GM12878 (cell line): ENCODE measurements around the gene OTOS. TPM values are rescaled to one million over a fixed set of nuclear protein-coding genes. Genes with fewer than 3 reads are reported as not detected.

Experiments
- ATAC-seq: fragments of 200-7000 bp; cut with Tn5 transposase; 3 replicates; pipeline ENCODE4 v1.9.1; 2020; ENCODE audit warnings: mild to moderate bottlenecking, moderate library complexity
- BruUV-seq: library from RNA; stranded (reverse); fragments of 400-500 nt; replicated peaks from 2 replicates; lab custom pipeline; 2021; lab: Mats Ljungman, UMichigan
- CTCF ChIA-PET: fragments of 300-600 bp; sonication (Branson Sonifier 250); formaldehyde crosslinking; extraction: SDS; loops from one replicate; lab custom pipeline; 2021; ENCODE audit warnings: inconsistent platforms; lab: Yijun Ruan, JAX
- POLR2A ChIA-PET: fragments of 350-600 bp; formaldehyde crosslinking; extraction: SDS; loops from one replicate; lab custom pipeline; 2021; ENCODE audit warnings: inconsistent platforms; lab: Charles Lee
- RAD21 ChIA-PET: fragments of 300-600 bp; sonication (Branson Sonifier 250); formaldehyde crosslinking; loops from one replicate; lab custom pipeline; 2023; ENCODE audit warnings: antibody characterized with exemption; ENCODE audit not compliant: unreplicated experiment; lab: Charles Lee
- SMC1A ChIA-PET: fragments of 300-600 bp; sonication (Branson Sonifier 250); formaldehyde crosslinking; loops from one replicate; lab custom pipeline; 2023; ENCODE audit not compliant: unreplicated experiment, uncharacterized antibody; lab: Charles Lee
- DNase-seq: peaks from one replicate; pipeline ENCODE4 v3.0.0-alpha.2; 2011; ENCODE audit warnings: low read depth, low spot score
- FAIRE-seq: peaks from 3 replicates; lab custom pipeline; 2011; peaks lifted over from hg19 to GRCh38; lab: Jason Lieb, UNC
- H2AFZ ChIP-seq: 2 replicates; pipeline ENCODE4 v1.6.0; 2011; ENCODE audit warnings: low read depth, low read length, control low read depth; ENCODE audit not compliant: control insufficient read depth
- H3K27ac ChIP-seq: 2 replicates; pipeline ENCODE4 v1.5.1; 2011; ENCODE audit warnings: control low read depth; ENCODE audit not compliant: control insufficient read depth, insufficient read depth
- H3K27me3 ChIP-seq, 2 experiments: replicated peaks in 1 of 2; 2 replicates each; pipeline versions ENCODE4 v1.6.0 to v1.6.1; 2011; ENCODE audit warnings: low read length in 1 of 2; ENCODE audit not compliant: control insufficient read depth in 2 of 2, insufficient read depth in 2 of 2
- H3K36me3 ChIP-seq, 2 experiments: 2 replicates each; pipeline ENCODE4 v1.5.1; 2011; ENCODE audit warnings: low read length in 1 of 2; ENCODE audit not compliant: control insufficient read depth in 2 of 2, insufficient read depth in 2 of 2
- H3K4me1 ChIP-seq: 2 replicates; pipeline ENCODE4 v1.6.1; 2011; ENCODE audit warnings: mild to moderate bottlenecking, low read length, moderate library complexity, mixed read lengths; ENCODE audit not compliant: control insufficient read depth, insufficient read depth
- H3K4me2 ChIP-seq: 2 replicates; pipeline ENCODE4 v1.6.0; 2011; ENCODE audit warnings: control low read depth; ENCODE audit not compliant: control insufficient read depth, insufficient read depth
- H3K4me3 ChIP-seq: fragments of 200-600 bp; sonication (generic); 2 replicates; pipeline ENCODE4 v1.5.1; 2016
- H3K79me2 ChIP-seq: 2 replicates; pipeline ENCODE4 v1.6.0; 2011; ENCODE audit warnings: low read length; ENCODE audit not compliant: control insufficient read depth, insufficient read depth
- H3K9ac ChIP-seq: 2 replicates; pipeline ENCODE4 v1.8.0; 2011; ENCODE audit warnings: low read length, control low read depth, mixed read lengths; ENCODE audit not compliant: control insufficient read depth, insufficient read depth
- H3K9me3 ChIP-seq: replicated peaks from 3 replicates; pipeline ENCODE4 v1.5.1; 2011; ENCODE audit warnings: mild to moderate bottlenecking, low read length; ENCODE audit not compliant: control insufficient read depth, insufficient read depth
- H4K20me1 ChIP-seq: 2 replicates; pipeline ENCODE4 v1.6.0; 2011; ENCODE audit not compliant: control insufficient read depth, insufficient read depth
- EED ChIP-seq: sonication (generic); IDR thresholded peaks from 2 replicates; pipeline ENCODE4 v1.6.1; 2016; ENCODE audit warnings: antibody characterized with exemption, low read depth
- EP300 ChIP-seq, 2 experiments: fragments of 150-350 bp in 1 of 2; IDR thresholded peaks; 2 replicates each; pipeline ENCODE4 v1.6.1; 2011 to 2012; ENCODE audit warnings: low read depth in 2 of 2, low read length in 2 of 2, borderline replicate concordance in 1 of 2, improper control_type of control experiment in 1 of 2, inconsistent platforms in 1 of 2; ENCODE audit not compliant: control insufficient read depth in 1 of 2
- HDGF ChIP-seq: fragments of 450-650 bp; IDR thresholded peaks from 2 replicates; pipeline ENCODE4 v1.6.1; 2016; ENCODE audit warnings: antibody characterized with exemption
- NR2C1 ChIP-seq: fragments of 450-650 bp; IDR thresholded peaks from 2 replicates; pipeline ENCODE4 v1.6.1; 2017; ENCODE audit warnings: antibody characterized with exemption, mild to moderate bottlenecking, moderate library complexity
- STAT3 ChIP-seq: IDR thresholded peaks from 2 replicates; pipeline ENCODE4 v1.6.1; 2011; ENCODE audit warnings: low read depth, low read length, improper control_type of control experiment
- TARDBP ChIP-seq: IDR thresholded peaks from 2 replicates; pipeline ENCODE4 v1.6.1; 2016; ENCODE audit warnings: borderline replicate concordance
- TCF7 ChIP-seq: IDR thresholded peaks from 2 replicates; pipeline ENCODE4 v1.6.1; 2014; ENCODE audit warnings: antibody characterized with exemption, borderline replicate concordance
- ZSCAN29 ChIP-seq: fragments of 450-650 bp; IDR thresholded peaks from 2 replicates; pipeline ENCODE4 v1.6.1; 2017; ENCODE audit warnings: mild to moderate bottlenecking, moderate library complexity
- WGBS: methylation state at CpG from one replicate; pipeline ENCODE4 v1.1.6; 2016; ENCODE audit warnings: low lambda C conversion rate; ENCODE audit not compliant: insufficient replicate concordance, insufficient coverage; ENCODE audit errors: missing lambda C conversion rate; 5-methylcytosine and 5-hydroxymethylcytosine counted together
- in situ Hi-C: fragments of 300-500 bp; cut with MboI; formaldehyde crosslinking; loops from 9 replicates; pipeline ENCODE4 v1.14.3; 2018; ENCODE audit warnings: mixed read lengths
- intact Hi-C: fragments of 100-400 bp; cut with micrococcal nuclease; formaldehyde crosslinking; loops from one replicate; pipeline ENCODE4 v1.14.2; 2022; ENCODE audit not compliant: unreplicated experiment
- polyA plus RNA-seq, 11 experiments: library from polyadenylated mRNA; depleted of rRNA in 4 of 11; unstranded in 6 of 11; stranded (reverse) in 5 of 11; fragments of >200 nt; fragmentation: Nextera tagmentation in 4 of 11; fragmentation: Illumina TruSeq in 1 of 11; extraction: Ambion mirVana in 4 of 11; extraction: Trizol in 1 of 11; gene quantifications; 1 replicate in 1 of 11; 2 replicates in 10 of 11; pipeline versions ENCODE4 v1.2.1 to v1.2.3, GENCODE V29; 2011 to 2016; ENCODE audit warnings: inconsistent platforms in 2 of 11, missing spikeins in 2 of 11, low read depth in 1 of 11
- total RNA-seq, 4 experiments: library from RNA; depleted of rRNA in 3 of 4; stranded (reverse); fragments of >200 nt in 3 of 4; fragmentation: Illumina TruSeq in 1 of 4; extraction: Trizol in 1 of 4; gene quantifications; 2 replicates each; pipeline versions ENCODE4 v1.2.1 to v1.2.3, GENCODE V29; 2013 to 2021

Gene OTOS
- total and polyA plus RNA-seq, 10 of the 15 experiments (the other 5 are each of a cell fraction or from before 2014, with no cell fraction given), result not detected

- 32% methylated on average over 14 of the region's 15 CpGs for WGBS
- H3K36me3 ChIP-seq, result no peaks in the 10 kb centered on the region
- ChIA-PET POLR2A (no interaction called here), CTCF (interaction anchor here (1.0 kb wide), 1 partner anchor 90 kb away, joined by 3 read pairs; no protein-coding TSS in a partner anchor), SMC1A (interaction anchor here (0.6 to 1.5 kb wide), 2 partner anchors 91 to 253 kb away, joined by 3 to 4 read pairs; no protein-coding TSS in a partner anchor), RAD21 (interaction anchor here (0.7 kb wide), 1 partner anchor 90 kb away, joined by 3 read pairs; no protein-coding TSS in a partner anchor)
- H3K4me1 ChIP-seq, result no peaks in the 10 kb centered on the region
- no peaks in the 10 kb centered on the region; the same call in 2 of the 3 replicates for H3K9me3 ChIP-seq
- no peak overlapping the region for H3K4me2 ChIP-seq
- ATAC-seq, result no peak
- no peaks in the 10 kb centered on the region for H3K79me2 ChIP-seq
- H3K27me3 ChIP-seq, result no peaks in the 10 kb centered on the region
- H3K27ac ChIP-seq, result no peak overlapping the region
- no peak overlapping the region for H2AFZ ChIP-seq
- no peak overlapping the region for H3K9ac ChIP-seq
- in situ Hi-C loops (no loop called here), intact Hi-C loops (no loop called here)
- TF ChIP-seq HDGF (no peak), EP300 (IDR thresholded peaks at IDR 0.05; ENCODE audit: borderline replicate concordance in 1 of 2, control insufficient read depth in 1 of 2, low read depth in 2 of 2, low read length in 2 of 2) (no peak), EED (no peak), TCF7 (no peak), STAT3 (no peak), TARDBP (no peak), NR2C1 (no peak), ZSCAN29 (no peak)
- FAIRE-seq, result no peak
- H4K20me1 ChIP-seq, result no peaks in the 10 kb centered on the region
- BruUV-seq, result no TSS peak
- H3K4me3 ChIP-seq, result no peak overlapping the region
- DNase-seq, result no peak
These were observed 11.1 kb upstream of the OTOS start for GRCh38 chr2:240151477-240152031.
